Measurements from ENCODE around the gene ITGB2.

ITGB2 gene

DNA sequence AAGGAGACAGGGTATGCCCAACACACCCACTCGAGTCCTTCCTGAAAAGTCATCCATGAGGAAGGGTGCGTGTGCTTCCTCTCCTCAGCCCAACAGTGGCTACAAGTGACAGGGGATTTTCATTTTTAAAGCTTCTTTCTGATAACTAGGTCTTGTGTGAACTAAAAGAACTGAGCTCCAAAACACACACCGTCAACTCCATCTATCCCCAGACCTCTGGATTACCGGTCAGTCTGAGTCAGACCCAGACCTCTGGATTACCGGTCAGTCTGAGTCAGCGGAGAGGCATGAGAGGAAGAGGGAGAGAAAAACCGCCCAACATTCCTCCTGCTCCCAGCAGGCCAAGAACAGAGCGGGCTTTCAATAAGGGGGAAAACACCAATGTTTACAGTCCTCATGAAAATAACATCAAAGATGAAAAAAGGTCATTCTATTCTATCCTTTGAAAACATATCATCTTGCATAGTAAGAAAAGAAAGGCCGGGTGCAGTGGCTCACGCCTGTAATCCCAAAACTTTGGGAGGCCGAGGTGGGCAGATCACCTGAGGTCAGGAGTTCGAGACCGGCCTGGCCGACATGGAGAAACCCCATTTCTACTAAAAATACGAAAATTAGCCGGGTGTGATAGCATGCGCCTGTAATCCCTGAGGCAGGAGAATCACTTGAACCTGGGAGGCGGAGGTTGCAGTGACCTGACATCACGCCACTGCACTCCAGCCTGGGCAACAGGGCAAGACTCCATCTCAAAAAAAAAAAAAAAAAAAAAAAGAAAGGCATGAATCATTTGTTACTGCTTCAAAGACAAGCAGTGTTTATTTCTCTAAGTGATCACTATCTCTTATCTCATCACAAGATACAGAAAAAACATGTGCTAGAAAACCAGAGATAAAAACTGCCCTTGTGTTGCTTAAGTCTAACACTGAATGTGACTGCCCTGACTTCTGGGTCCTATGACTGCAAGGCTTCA is 50.6 kb downstream of the ITGB2 start:
- peak overlapping the region; percentile 85 for H3K4me3 ChIP-seq (ENCODE audit: low read depth, low read length)
- peak; percentile 97 for DNase-seq (ENCODE audit: low read depth)

GRCh38 chr21:44868707-44869106 is 52.0 kb downstream of the ITGB2 start:
- DNase-seq (ENCODE audit: low read depth), result no peak
- TF ChIP-seq CTCF (conservative IDR thresholded peaks at IDR 0.05; ENCODE audit: low read depth, low read length), result no peak
- H3K4me3 ChIP-seq (ENCODE audit: low read depth, low read length), result no peak overlapping the region

More for the DNA sequence above, 50.6 kb downstream of the ITGB2 start:
- TF ChIP-seq CTCF (conservative IDR thresholded peaks at IDR 0.05; ENCODE audit: low read depth, low read length), result no peak

DNA sequence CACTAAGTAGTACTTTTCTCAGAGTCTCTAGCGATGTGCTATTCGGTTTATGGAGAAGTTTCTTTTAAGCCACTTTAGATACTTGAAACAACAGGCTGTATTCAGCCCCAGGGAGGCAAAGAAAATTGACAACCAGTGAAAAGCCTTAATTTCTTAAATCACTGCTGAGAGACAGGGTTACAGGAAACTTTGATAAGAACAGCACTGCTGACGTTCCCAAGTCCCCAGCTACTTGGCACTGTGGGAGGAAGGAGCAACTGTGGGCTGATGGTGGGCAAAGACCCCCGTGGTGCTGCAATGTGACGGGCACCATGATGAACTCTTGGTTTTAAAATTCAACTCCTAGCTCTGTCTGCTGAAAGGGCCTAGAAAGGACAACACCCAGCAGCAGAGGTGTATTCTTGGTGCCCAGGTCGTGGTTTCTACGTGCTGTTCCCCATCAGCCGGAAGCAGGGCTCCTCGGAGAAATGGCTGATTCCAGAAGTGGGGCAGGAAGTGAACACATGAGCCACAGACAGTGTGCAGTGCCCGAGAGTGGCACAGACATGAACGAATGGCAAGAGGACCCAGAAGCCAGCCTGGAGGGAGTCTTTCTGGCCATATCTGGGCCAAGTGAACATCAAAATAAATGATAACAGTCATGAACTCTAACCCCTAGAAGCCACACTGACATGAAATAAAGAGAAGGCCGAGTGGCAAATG is 52.5 kb downstream of the ITGB2 start:
- TF ChIP-seq CTCF (conservative IDR thresholded peaks at IDR 0.05; ENCODE audit: low read depth, low read length), result no peak
- no peak for DNase-seq (ENCODE audit: low read depth)
- H3K4me3 ChIP-seq (ENCODE audit: low read depth, low read length), result no peak overlapping the region

DNA sequence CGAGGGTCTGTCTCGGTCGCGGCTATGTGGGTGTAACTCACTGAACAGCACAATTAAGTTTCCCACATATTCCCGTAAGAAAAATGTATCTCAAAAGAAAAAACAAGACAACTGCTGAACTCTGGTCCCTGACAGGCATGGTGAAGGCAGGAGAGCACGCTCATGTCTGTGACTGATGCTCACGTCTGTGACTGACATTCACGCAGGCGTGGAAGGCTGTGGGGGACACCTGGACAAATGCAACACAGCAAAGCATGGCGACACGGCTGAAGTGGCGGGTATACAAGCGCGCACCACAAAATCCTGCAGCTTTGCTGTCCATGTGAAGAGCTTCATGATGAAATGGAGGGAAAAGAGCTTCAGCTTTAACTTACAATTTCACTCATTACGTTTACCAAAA is 53.2 kb downstream of the ITGB2 start:
- H3K4me3 ChIP-seq (ENCODE audit: low read depth, low read length), result no peak overlapping the region
- TF ChIP-seq CTCF (conservative IDR thresholded peaks at IDR 0.05; ENCODE audit: low read depth, low read length), result no peak
- DNase-seq (ENCODE audit: low read depth), result no peak

DNA sequence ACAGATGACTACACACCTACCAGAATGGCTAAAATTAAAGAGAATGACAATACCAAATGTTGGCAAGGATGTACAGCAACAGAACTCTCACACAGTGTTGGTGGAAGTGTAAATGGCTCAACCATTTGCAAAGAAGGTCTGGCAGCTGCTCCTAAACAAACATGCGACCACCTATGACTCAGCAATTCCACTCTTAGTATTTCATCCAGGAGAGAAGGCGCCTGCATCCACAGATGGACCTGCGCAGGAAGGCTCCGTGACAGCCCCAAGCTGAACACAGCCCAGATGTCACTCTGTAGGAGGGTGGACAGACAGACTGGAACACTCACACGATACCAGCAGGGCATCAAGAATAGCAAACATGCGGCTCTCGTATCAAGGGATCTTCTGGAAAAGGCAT is 53.9 kb downstream of the ITGB2 start:
- DNase-seq (ENCODE audit: low read depth), result peak; percentile 79
- no peak for TF ChIP-seq CTCF (conservative IDR thresholded peaks at IDR 0.05; ENCODE audit: low read depth, low read length)
- H3K4me3 ChIP-seq (ENCODE audit: low read depth, low read length), result no peak overlapping the region

DNA sequence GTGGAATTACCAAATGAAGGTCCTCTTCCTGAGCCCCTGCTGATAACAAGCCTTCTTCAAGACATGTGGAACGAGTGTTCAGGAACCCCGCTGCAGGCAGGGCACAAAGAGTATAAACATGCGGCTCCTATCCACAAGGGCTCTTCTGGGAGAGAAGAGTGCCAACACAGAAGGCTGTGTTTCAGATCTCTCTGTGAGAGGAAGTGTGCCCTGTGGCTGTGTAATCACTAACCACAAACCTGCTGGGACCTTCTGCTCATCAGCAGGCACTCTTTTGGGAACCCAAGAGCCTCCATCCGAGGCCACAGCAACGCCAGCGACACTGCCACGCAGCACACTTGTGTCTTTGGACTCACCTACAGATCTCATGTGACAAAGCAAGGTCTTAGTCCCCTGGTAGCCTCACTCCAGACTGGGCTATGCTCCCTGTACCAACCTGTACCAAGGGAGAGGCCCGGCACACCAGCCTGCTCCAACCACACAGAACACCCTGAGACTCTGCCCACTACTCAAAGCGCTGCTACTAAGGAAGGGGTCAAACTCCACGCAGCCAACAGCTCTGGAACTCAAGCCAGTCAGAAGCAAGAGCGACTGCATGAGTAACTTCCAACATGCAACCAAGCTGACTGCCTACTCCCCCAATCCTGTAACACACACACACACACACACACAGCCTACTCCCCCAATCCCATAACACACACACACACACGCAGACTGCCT is 55.0 kb downstream of the ITGB2 start:
- no peak overlapping the region for H3K4me3 ChIP-seq (ENCODE audit: low read depth, low read length)
- DNase-seq (ENCODE audit: low read depth), result no peak
- TF ChIP-seq CTCF (conservative IDR thresholded peaks at IDR 0.05; ENCODE audit: low read depth, low read length), result no peak
